IPS-18c (cell line): Measurements from ENCODE around the gene MRPL50.

Experiments
- H3K4me3 ChIP-seq: 2 replicates; pipeline ENCODE4 v1.7.0; 2013; ENCODE audit warnings: low read depth, mild to moderate bottlenecking, low read length, moderate library complexity; ENCODE audit not compliant: insufficient read depth
- H3K9me3 ChIP-seq: one replicate; pipeline ENCODE4 v1.6.1; 2013; ENCODE audit warnings: mild to moderate bottlenecking, low read length, moderate library complexity; ENCODE audit not compliant: control insufficient read depth, insufficient read depth

The MRPL50 gene

GRCh38 chr9:101427358-101427757, 28.9 kb upstream of the MRPL50 start:
- Histone ChIP-seq H3K9me3 (no peaks in the 10 kb centered on the region), H3K4me3 (no peak overlapping the region)

GRCh38 chr9:101421653-101422065, 23.2 kb upstream of the MRPL50 start:
- H3K9me3 ChIP-seq: no peaks in the 10 kb centered on the region

GRCh38 chr9:101419863-101420262, 21.4 kb upstream of the MRPL50 start:
- no peaks in the 10 kb centered on the region for H3K9me3 ChIP-seq
- H3K4me3 ChIP-seq: no peak overlapping the region

More at GRCh38 chr9:101421653-101422065, 23.2 kb upstream of the MRPL50 start:
- H3K4me3 ChIP-seq: no peak overlapping the region

GRCh38 chr9:101418518-101419430, 20.4 kb upstream of the MRPL50 start:
- Histone ChIP-seq H3K9me3 (no peaks in the 10 kb centered on the region), H3K4me3 (no peak overlapping the region)

GRCh38 chr9:101417977-101418376, 19.6 kb upstream of the MRPL50 start:
- Histone ChIP-seq H3K9me3 (no peaks in the 10 kb centered on the region), H3K4me3 (no peak overlapping the region)

GRCh38 chr9:101417389-101417788, 19.0 kb upstream of the MRPL50 start:
- H3K9me3 ChIP-seq: no peaks in the 10 kb centered on the region
- H3K4me3 ChIP-seq: no peak overlapping the region

GRCh38 chr9:101415578-101415977, 17.2 kb upstream of the MRPL50 start:
- no peaks in the 10 kb centered on the region for H3K9me3 ChIP-seq
- no peak overlapping the region for H3K4me3 ChIP-seq

- Histone ChIP-seq H3K9me3 (no peaks in the 10 kb centered on the region), H3K4me3 (no peak overlapping the region)
Measured at GRCh38 chr9:101414839-101415238, 16.4 kb upstream of the MRPL50 start.

- H3K4me3 ChIP-seq: no peak overlapping the region
- peaks cover 17% of the 10 kb centered on the region for H3K9me3 ChIP-seq
Measured at GRCh38 chr9:101409079-101409477, 10.7 kb upstream of the MRPL50 start.

- Histone ChIP-seq H3K9me3 (peaks cover 17% of the 10 kb centered on the region), H3K4me3 (no peak overlapping the region)
Measured at GRCh38 chr9:101408374-101409078, 10.1 kb upstream of the MRPL50 start.

GRCh38 chr9:101403516-101404285, 5.3 kb upstream of the MRPL50 start:
- H3K4me3 ChIP-seq: no peak overlapping the region
- peaks cover 9% of the 10 kb centered on the region for H3K9me3 ChIP-seq

GRCh38 chr9:101400120-101400519, 1.7 kb upstream of the MRPL50 start:
- Histone ChIP-seq H3K4me3 (no peak overlapping the region), H3K9me3 (no peaks in the 10 kb centered on the region)

GRCh38 chr9:101399643-101399970, 1.2 kb upstream of the MRPL50 start:
- Histone ChIP-seq H3K4me3 (peak overlapping the region; percentile 77), H3K9me3 (no peaks in the 10 kb centered on the region)

- no peaks in the 10 kb centered on the region for H3K9me3 ChIP-seq
- H3K4me3 ChIP-seq: peak overlapping the region; percentile 77
Measured at GRCh38 chr9:101398930-101399642, 668 bp upstream of the MRPL50 start.

GRCh38 chr9:101397746-101398067, 711 bp downstream of the MRPL50 start:
- peak overlapping the region; percentile 61 for H3K4me3 ChIP-seq
- H3K9me3 ChIP-seq: no peaks in the 10 kb centered on the region

GRCh38 chr9:101394687-101395086, 3.7 kb downstream of the MRPL50 start:
- H3K4me3 ChIP-seq: no peak overlapping the region

GRCh38 chr9:101393135-101393534, 5.3 kb downstream of the MRPL50 start:
- Histone ChIP-seq H3K9me3 (no peaks in the 10 kb centered on the region), H3K4me3 (no peak overlapping the region)

More at GRCh38 chr9:101394687-101395086, 3.7 kb downstream of the MRPL50 start:
- H3K9me3 ChIP-seq: no peaks in the 10 kb centered on the region
